HG03571 (cell line): ENCODE results near the gene EFCAB8.
A peak's percentile ranks its signal among the peaks of the same experiment; 100 is the strongest.
"Not testable (repeated sequence)": the region's sequence is repeated elsewhere in the genome, so short reads cannot be mapped to it uniquely, and the experiment has no call there.

Experiments used
- ATAC-seq: cut with Tn5 transposase; IDR thresholded peaks from one replicate; pipeline ENCODE4 v1.9.1; 2021; ENCODE audit not compliant: unreplicated experiment

EFCAB8 gene

GRCh38 chr20:32969356-32970114, 110.8 kb downstream of the EFCAB8 start:
- ATAC-seq = no peak

- no peak for ATAC-seq
Measured at GRCh38 chr20:32970115-32970972, 111.6 kb downstream of the EFCAB8 start.

- no peak for ATAC-seq
Measured at GRCh38 chr20:32970973-32971300, 112.2 kb downstream of the EFCAB8 start.

GRCh38 chr20:32971703-32972161, 113.0 kb downstream of the EFCAB8 start:
- peak; percentile 23 for ATAC-seq

GRCh38 chr20:32972181-32973076, 113.7 kb downstream of the EFCAB8 start:
- peak; percentile 81 for ATAC-seq

GRCh38 chr20:32973077-32973717, 114.5 kb downstream of the EFCAB8 start:
- ATAC-seq = no peak

- not testable (repeated sequence) for ATAC-seq
Measured at GRCh38 chr20:32974204-32975064, 115.7 kb downstream of the EFCAB8 start.

- not testable (repeated sequence) for ATAC-seq
Measured at GRCh38 chr20:32975121-32975520, 116.4 kb downstream of the EFCAB8 start.

- no peak for ATAC-seq
Measured at GRCh38 chr20:32975698-32976674, 117.3 kb downstream of the EFCAB8 start.

GRCh38 chr20:32976746-32977145, 118.0 kb downstream of the EFCAB8 start:
- no peak for ATAC-seq

- no peak for ATAC-seq
Measured at GRCh38 chr20:32977281-32978008, 118.7 kb downstream of the EFCAB8 start.

GRCh38 chr20:32978009-32978335, 119.2 kb downstream of the EFCAB8 start:
- ATAC-seq = no peak

- ATAC-seq = no peak
Measured at GRCh38 chr20:32979201-32979998, 120.7 kb downstream of the EFCAB8 start.

- no peak for ATAC-seq
Measured at GRCh38 chr20:32980131-32980941, 121.6 kb downstream of the EFCAB8 start.

- ATAC-seq = no peak
Measured at GRCh38 chr20:32980990-32981389, 122.3 kb downstream of the EFCAB8 start.
